Bronchial epithelial cell (primary cell): ENCODE measurements around the gene HPS3. TPM values are rescaled to one million over a fixed set of nuclear protein-coding genes. Genes with fewer than 3 reads are reported as not detected.

Source experiments
- DNase-seq: peaks from one replicate; pipeline ENCODE4 v3.0.0-alpha.2; 2010; ENCODE audit warnings: low read depth
- FAIRE-seq: peaks from 2 replicates; lab custom pipeline; 2011; peaks lifted over from hg19 to GRCh38; lab: Jason Lieb, UNC
- H3K27me3 ChIP-seq: 2 replicates; pipeline ENCODE4 v1.5.1; 2011; ENCODE audit warnings: low read length; ENCODE audit not compliant: control insufficient read depth, insufficient read depth
- H3K36me3 ChIP-seq: 2 replicates; pipeline ENCODE4 v1.5.1; 2011; ENCODE audit warnings: low read length; ENCODE audit not compliant: control insufficient read depth, insufficient read depth
- H3K4me3 ChIP-seq: 2 replicates; pipeline ENCODE4 v1.5.1; 2011; ENCODE audit warnings: mild to moderate bottlenecking, low read depth, low read length, control low read depth
- total RNA-seq: library from RNA; depleted of rRNA; stranded (reverse); fragments of >200 nt; gene quantifications from 2 replicates; pipeline ENCODE4 v1.2.1, GENCODE V29; 2014
- TF ChIP-seq, protein P1 (sequence below): IDR thresholded peaks from 2 replicates; pipeline ENCODE4 v1.5.1; 2011; ENCODE audit warnings: mild to moderate bottlenecking, moderate library complexity, low read length, control low read depth, inconsistent platforms; ENCODE audit not compliant: insufficient read depth, severe bottlenecking

The HPS3 gene
- total RNA-seq, 1 donor from 2014 or later = 8.2 TPM

DNA sequence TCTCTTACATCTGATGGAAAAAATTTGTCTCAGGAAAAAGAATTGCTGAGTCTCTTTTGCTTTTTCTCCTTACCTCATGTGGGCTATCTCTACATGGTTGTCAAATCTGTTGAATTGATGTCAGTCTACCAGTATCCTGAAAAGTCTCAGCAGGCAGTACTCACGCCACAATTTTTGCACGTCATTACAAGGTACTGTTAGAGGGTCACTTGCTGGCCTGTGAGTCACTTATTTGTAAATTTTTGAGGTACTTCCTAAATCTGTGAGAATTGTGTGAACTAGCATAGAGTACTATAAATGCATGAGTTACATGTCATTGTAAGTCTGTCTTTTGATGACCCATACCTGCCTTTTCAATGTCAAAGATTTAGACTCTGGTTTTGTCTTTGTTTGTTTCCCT is 15.9 kb downstream of the HPS3 start:
- H3K27me3 ChIP-seq = no peaks in the 10 kb centered on the region
- H3K36me3 ChIP-seq = peaks cover 3% of the 10 kb centered on the region
- H3K4me3 ChIP-seq = no peak overlapping the region
- DNase-seq (no peak), FAIRE-seq (no peak)
- TF ChIP-seq, protein P1, sequence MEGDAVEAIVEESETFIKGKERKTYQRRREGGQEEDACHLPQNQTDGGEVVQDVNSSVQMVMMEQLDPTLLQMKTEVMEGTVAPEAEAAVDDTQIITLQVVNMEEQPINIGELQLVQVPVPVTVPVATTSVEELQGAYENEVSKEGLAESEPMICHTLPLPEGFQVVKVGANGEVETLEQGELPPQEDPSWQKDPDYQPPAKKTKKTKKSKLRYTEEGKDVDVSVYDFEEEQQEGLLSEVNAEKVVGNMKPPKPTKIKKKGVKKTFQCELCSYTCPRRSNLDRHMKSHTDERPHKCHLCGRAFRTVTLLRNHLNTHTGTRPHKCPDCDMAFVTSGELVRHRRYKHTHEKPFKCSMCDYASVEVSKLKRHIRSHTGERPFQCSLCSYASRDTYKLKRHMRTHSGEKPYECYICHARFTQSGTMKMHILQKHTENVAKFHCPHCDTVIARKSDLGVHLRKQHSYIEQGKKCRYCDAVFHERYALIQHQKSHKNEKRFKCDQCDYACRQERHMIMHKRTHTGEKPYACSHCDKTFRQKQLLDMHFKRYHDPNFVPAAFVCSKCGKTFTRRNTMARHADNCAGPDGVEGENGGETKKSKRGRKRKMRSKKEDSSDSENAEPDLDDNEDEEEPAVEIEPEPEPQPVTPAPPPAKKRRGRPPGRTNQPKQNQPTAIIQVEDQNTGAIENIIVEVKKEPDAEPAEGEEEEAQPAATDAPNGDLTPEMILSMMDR = no peak

DNA sequence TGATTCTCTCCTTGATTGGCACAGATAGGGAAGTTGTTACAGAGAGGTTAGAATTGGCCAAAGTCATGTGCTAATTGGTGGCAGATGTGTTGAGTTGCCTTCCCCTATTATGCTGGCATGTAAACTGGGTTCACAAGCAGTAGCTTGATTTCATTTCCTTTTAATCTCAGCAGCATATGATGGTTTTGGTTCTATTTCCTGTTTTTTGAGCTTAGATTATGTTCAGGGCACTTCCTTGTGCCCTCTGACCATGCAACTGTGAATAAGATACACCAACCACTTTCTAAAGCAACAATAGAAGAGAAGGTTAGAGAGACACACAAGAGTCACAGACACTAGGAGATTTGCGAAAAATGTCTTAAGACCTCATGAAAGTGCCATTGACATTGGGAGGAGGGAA is 16.5 kb downstream of the HPS3 start:
- DNase-seq (no peak), FAIRE-seq (no peak)
- no peaks in the 10 kb centered on the region for H3K27me3 ChIP-seq
- H3K4me3 ChIP-seq = no peak overlapping the region
- TF ChIP-seq, protein P1 = no peak
- peaks cover 3% of the 10 kb centered on the region for H3K36me3 ChIP-seq

DNA sequence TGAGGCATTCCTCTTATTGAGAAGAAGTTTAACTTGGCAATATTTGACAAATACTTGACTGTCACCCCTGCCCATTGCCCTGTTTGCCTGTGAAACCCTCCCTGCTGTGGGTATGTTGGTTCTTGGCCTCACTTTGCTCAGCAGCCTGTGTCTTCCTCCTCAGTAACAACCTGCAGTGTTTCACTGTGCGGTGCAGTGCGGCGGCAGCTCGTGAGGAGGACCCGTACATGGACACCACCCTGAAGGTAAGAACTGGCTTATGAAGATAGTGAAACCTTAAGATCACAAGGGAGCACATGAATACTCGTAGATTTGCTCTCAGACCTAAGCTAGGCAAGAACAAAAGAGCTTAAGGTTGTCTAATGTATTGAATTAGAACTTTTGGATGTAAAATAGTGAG is 21.0 kb downstream of the HPS3 start:
- Histone ChIP-seq H3K27me3 (no peaks in the 10 kb centered on the region), H3K36me3 (peaks cover 1% of the 10 kb centered on the region), H3K4me3 (no peak overlapping the region)
- TF ChIP-seq, protein P1 = no peak
- DNase-seq = no peak
- no peak for FAIRE-seq

DNA sequence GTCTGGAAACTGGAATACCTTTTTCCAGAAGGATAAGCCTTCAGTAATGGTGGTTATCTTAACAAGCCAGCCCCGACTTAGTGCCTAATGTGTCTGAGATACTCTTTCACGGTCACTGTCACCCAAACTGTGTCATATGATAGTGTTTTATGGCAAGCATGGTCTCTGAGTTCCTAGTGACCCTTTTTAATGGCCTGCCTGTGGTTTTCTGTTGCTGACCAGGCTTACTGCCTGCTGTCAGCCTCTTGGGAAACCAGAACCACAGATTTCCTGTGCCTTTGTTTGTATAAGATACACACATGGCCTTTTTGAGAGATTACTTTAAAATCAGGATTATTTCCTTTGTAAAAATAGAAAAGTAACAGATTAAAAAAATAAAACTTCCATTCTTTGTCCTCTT is 22.4 kb downstream of the HPS3 start:
- Histone ChIP-seq H3K4me3 (no peak overlapping the region), H3K36me3 (peaks cover 1% of the 10 kb centered on the region), H3K27me3 (no peaks in the 10 kb centered on the region)
- TF ChIP-seq, protein P1 = no peak
- FAIRE-seq = no peak
- DNase-seq = peak; percentile 13

DNA sequence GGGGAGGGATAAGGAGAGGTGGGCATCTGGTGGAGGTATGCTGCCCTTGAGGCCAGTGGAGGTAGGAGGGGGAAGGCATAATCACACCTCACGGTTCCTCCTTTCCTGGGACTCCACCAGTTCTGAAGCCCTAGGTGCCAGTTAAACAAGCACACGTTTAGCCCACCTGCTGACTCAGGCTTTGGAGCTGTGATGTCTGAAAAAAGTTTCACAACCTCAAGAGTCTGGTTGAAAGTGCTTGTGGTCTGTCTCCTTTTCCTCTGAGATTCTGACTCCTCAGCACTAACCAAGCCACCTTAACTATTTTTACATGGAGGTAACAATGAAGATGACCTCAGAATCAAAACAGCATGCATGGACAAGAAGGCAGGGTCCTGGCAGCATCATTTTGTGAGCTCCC is 23.0 kb downstream of the HPS3 start:
- DNase-seq = peak; percentile 84
- Histone ChIP-seq H3K4me3 (no peak overlapping the region), H3K36me3 (peaks cover 2% of the 10 kb centered on the region), H3K27me3 (no peaks in the 10 kb centered on the region)
- TF ChIP-seq, protein P1 = no peak
- FAIRE-seq = no peak

DNA sequence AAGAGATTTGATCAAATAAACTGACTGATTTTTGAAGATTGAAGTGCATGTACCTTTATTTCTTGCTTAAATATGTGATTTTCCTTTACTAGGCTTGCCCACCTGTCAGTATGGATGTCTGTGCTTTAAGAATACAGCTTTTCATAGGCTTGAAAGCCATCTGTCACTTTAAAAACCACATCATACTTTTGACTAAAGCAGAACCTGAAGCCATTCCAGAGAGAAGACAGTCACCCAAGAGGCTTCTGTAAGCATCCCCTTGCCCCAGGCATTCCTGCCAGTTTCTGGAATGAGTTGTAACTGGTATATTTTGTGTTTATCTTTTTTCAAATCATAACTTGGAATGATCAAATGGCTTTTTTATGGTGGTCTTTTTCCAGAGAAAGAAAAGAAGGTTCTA is 24.0 kb downstream of the HPS3 start:
- DNase-seq = peak; percentile 5
- Histone ChIP-seq H3K27me3 (no peaks in the 10 kb centered on the region), H3K4me3 (no peak overlapping the region), H3K36me3 (peaks cover 3% of the 10 kb centered on the region)
- no peak for FAIRE-seq
- TF ChIP-seq, protein P1 = no peak
